HG03342 (cell line): ENCODE data around the gene AURKA.
"Not testable (repeated sequence)": the region's sequence is repeated elsewhere in the genome, so short reads cannot be mapped to it uniquely, and the experiment has no call there.

Experiments
- ATAC-seq: cut with Tn5 transposase; IDR thresholded peaks from one replicate; pipeline ENCODE4 v1.9.1; 2021; ENCODE audit warnings: mild to moderate bottlenecking, moderate library complexity; ENCODE audit not compliant: unreplicated experiment

Gene AURKA

DNA sequence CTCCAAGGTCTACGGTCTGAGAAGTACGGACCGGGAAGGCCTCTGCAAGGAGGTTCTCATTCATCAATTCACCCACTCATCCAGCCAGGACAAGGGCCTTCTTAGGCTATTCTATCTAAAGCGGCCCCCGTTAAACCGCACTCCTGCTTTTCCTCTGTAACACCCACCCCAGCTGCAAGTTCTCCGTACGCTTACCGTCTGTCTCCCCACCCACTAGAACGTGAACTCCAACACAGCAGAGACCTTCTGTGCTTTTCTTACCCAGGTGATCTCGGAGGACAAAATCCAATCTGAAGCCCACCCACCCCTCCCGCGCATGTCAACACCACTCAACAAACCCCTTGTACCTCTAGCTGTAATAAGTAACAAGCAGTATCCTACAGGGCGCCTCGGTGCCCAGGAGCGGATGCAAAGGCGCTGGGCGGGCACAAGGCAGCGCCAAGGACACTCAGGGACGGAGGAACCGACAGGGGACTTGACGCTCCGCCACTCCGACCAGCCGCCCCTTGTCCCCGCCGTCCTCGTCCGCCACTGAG lies 351 bp downstream of the AURKA start:
- peak; percentile 28 for ATAC-seq

- ATAC-seq = no peak
Measured at GRCh38 chr20:56391037-56391436, 978 bp downstream of the AURKA start.

GRCh38 chr20:56390396-56390795 lies 1.6 kb downstream of the AURKA start:
- not testable (repeated sequence) for ATAC-seq

GRCh38 chr20:56389807-56390206 lies 2.2 kb downstream of the AURKA start:
- ATAC-seq = no peak

- ATAC-seq = no peak
Measured at GRCh38 chr20:56388882-56389281, 3.1 kb downstream of the AURKA start.

GRCh38 chr20:56386219-56386618 lies 5.8 kb downstream of the AURKA start:
- ATAC-seq = no peak

GRCh38 chr20:56385130-56385529 lies 6.9 kb downstream of the AURKA start:
- ATAC-seq = no peak

GRCh38 chr20:56383334-56383733 lies 8.7 kb downstream of the AURKA start:
- ATAC-seq = no peak

DNA sequence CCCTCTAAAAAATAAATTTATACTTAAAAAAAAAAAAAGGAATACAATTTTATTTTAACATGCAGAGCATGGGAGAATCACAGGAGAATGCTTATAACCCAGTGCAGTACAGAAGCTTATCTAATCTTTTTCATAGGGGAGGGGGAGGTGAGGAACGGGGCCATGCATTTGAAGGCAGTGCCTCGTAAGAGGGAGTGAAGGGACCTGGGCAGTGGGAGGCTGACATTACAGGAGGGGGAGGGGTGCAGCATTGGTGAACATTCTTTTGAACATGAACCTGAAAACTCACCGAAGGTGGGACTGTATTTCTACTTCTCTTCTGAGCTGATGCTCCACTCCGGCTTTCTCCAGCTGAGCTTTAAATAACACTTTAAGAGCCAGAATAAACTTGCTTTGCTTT lies 9.3 kb downstream of the AURKA start:
- ATAC-seq = no peak

DNA sequence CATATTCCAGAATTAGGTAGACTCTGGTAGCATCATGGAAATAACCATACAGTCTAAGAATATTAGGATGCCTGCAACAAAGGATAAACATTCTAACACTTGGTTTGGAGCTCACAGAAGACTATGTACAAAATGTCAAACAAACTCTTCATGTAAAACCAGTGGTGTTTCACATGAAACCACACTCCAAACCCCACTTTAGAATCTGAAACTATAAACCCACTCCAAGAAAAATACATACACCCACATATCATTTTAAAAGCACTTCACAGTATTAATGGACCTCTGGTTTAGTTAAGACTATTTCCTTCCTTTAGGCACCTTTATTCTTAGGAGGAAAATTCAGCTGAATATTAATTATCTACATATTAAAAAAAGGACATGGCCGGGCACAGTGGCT lies 10.5 kb downstream of the AURKA start:
- no peak for ATAC-seq

GRCh38 chr20:56380375-56380774 lies 11.6 kb downstream of the AURKA start:
- no peak for ATAC-seq

GRCh38 chr20:56378386-56378785 lies 13.6 kb downstream of the AURKA start:
- no peak for ATAC-seq

DNA sequence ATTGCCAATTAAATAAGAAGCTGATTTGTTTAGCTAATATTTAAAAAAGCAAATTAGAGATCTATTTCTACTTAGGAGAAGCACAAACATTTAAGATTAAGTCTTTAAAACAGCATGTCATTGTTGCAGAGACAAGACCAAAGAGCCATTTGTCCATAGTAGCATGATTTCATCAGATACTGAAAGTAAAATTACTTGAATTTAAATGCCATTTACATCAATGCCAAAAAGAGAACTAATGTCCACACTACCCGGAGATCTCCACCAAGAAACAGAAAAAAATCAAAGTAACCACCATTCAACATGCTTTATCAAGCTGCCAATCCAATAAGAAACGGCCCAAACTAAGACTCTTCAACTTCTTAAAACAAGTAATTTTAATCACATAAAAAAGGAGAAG lies 15.7 kb downstream of the AURKA start:
- no peak for ATAC-seq

GRCh38 chr20:56373942-56374341 lies 18.1 kb downstream of the AURKA start:
- no peak for ATAC-seq

DNA sequence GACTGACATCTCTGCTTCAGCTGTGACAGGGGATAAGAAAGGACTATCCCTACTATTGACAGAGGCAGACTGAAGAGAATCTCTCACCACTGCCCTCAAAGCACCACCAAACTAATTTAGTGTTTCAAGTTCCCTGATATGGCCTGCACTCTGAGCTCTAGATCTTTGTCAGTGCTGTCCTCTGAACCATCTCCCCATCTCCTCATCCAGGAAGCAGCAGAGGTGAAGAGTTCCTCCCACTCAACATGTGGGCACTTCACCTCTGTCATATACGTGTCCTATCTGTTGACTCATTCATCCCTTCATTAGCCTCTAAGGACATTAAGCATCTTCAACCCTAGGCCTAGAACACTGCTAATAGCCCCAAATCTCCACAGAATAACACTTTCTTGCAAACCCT lies 19.2 kb downstream of the AURKA start:
- ATAC-seq = no peak

GRCh38 chr20:56371977-56372376 lies 20.0 kb downstream of the AURKA start:
- ATAC-seq = no peak

DNA sequence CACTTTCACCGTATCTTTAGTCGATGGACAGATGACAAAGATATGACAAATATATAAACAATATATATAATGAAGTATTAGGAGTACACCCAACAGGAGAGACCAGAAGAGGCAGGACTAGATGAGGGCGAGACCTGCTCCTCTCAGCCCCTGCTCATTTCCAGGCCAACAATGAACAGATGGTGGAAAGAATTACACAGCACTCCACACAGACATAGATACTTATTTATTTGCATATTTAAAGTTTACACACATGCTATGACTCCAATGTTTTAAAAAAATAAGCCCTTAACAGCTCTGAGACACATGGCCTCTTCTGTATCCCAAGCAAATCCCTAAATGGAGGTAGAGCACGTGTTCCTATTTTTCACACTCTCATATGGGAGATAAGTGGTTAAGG lies 22.8 kb downstream of the AURKA start:
- ATAC-seq = no peak

DNA sequence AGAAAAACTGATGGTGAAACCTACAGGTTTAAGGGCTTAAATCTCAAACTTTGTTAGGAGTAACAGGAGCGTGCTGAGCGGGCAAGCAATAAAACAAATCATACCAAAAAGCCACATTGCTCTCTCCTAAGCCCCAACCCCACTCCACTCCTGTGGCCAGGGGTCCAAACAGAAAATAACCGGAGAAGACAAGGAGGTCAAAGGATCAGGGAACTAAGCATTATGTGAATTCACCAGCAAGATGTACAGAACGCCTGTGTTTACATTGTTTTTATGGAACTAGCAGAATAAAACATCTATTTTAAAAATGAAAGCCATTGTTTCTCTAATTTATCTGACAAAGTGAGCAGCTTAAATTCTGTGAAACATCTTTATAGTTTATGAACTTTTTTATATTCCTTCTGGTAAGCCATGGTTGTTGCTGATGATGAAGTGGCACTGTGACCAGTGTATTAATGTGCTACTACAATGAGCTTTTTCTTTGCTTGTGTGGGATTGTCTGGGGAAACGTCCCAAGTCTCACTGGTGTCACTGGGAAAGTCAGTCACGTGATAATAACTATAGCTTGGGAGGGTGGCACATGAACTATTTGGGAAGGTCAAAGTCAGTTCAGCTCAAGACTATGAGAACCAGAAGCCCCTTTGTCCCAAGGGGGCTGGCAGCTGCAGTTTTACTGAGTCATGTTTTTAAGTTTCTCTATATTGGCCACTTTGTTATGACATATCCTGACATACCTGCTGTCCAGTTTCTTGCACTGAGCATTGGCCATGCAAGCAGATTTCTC lies 23.5 kb downstream of the AURKA start:
- ATAC-seq = no peak

- ATAC-seq = no peak
Measured at GRCh38 chr20:56363491-56363890, 28.5 kb downstream of the AURKA start.

DNA sequence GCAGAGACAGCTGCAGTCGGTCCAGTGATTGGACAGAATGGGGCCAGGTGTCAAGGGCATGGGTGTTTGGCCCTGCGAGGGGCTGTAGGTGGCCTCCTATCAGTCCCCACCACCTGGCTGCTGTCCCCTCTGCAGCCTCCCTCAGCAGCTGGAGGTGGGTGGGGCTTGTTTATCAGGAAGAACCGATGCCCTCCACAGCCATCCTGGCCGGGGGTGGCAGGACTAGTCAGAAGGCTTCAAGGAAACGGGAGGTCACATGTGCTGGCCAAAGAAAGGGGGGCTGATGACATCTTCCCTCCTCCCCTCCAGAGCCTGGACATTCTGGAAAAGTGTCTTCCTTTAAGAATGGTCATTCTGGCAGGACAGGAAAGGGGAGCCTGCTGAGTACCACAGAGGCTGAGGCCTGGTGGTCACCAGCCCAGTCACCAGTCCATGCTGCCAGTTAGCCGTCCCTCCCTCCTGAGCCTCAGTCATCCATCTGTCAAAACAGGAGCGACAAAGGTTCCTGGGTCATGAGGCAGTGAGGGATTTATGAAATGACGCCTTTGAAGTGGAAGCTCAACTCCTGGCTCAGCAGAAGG lies 29.1 kb downstream of the AURKA start:
- no peak for ATAC-seq

- no peak for ATAC-seq
Measured at GRCh38 chr20:56361900-56362299, 30.1 kb downstream of the AURKA start.

DNA sequence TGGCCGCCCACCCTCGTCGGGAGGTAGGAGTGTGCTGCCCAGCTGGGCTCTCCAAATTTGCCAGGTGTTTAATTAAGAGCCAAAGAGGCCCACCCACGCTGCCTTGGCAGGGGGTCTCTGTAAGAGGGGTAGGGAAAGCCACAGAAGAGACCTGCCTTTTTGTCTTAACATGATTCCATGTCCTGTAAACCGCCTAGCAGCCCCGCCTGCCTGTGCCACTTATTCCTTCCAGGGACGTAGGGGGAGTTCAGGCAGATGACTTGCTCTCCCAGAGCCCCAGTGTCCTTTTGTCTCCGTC lies 31.2 kb downstream of the AURKA start:
- no peak for ATAC-seq
